CD14-positive monocyte (primary cell): ENCODE results near the gene C16orf74. TPM values are rescaled to one million over a fixed set of nuclear protein-coding genes. Genes with fewer than 3 reads are reported as not detected.

Source experiments
- DNase-seq, 3 donors: peaks; one replicate each; pipeline ENCODE4 v3.0.0-alpha.2; 2011 to 2022
- H2AFZ ChIP-seq: 2 replicates; pipeline ENCODE4 v1.6.0; 2012; ENCODE audit warnings: mild to moderate bottlenecking, low read depth, low read length, inconsistent platforms; ENCODE audit not compliant: insufficient read depth, poor library complexity, severe bottlenecking
- H3K27ac ChIP-seq, 2 donors: 1 replicate in 1 of 2; 2 replicates in 1 of 2; pipeline ENCODE4 v1.5.1; 2012 to 2013; ENCODE audit warnings: low read length in 2 of 2, control low read depth in 1 of 2, inconsistent platforms in 1 of 2, low read depth in 1 of 2, mild to moderate bottlenecking in 1 of 2
- H3K27me3 ChIP-seq, 2 donors: one replicate each; pipeline versions ENCODE4 v1.6.0 to v1.6.1; 2011 to 2013; ENCODE audit warnings: low read length in 2 of 2; ENCODE audit not compliant: control insufficient read depth in 2 of 2, insufficient read depth in 2 of 2
- H3K36me3 ChIP-seq, 2 donors: replicated peaks in 1 of 2; 1 replicate in 1 of 2; 2 replicates in 1 of 2; pipeline versions ENCODE4 v1.5.1 to v1.6.1; 2012 to 2013; ENCODE audit warnings: low read length in 2 of 2, control low read depth in 1 of 2, inconsistent platforms in 1 of 2, mild to moderate bottlenecking in 1 of 2; ENCODE audit not compliant: insufficient read depth in 2 of 2, control insufficient read depth in 1 of 2
- H3K4me1 ChIP-seq, 2 donors: 1 replicate in 1 of 2; 2 replicates in 1 of 2; pipeline versions ENCODE4 v1.5.1 to v1.6.1; 2012 to 2013; ENCODE audit warnings: low read length in 2 of 2, control low read depth in 1 of 2, inconsistent platforms in 1 of 2, mild to moderate bottlenecking in 1 of 2, moderate library complexity in 1 of 2; ENCODE audit not compliant: insufficient read depth in 2 of 2, control insufficient read depth in 1 of 2
- H3K4me2 ChIP-seq: replicated peaks from 2 replicates; pipeline ENCODE3; 2012; ENCODE audit warnings: low read length, moderate library complexity, mild to moderate bottlenecking; ENCODE audit not compliant: poor library complexity, severe bottlenecking; ENCODE audit errors: extremely low read depth
- H3K4me3 ChIP-seq, 3 experiments: fragments of 200-600 bp in 1 of 3; sonication (generic) in 1 of 3; replicated peaks in 1 of 3; 1 replicate in 2 of 3; 2 replicates in 1 of 3; pipeline ENCODE4 v1.5.1; 2011 to 2013; ENCODE audit warnings: low read length in 3 of 3, mild to moderate bottlenecking in 3 of 3, control low read depth in 2 of 3, low read depth in 2 of 3, inconsistent platforms in 1 of 3, moderate library complexity in 1 of 3
- H3K79me2 ChIP-seq: 2 replicates; pipeline ENCODE4 v1.6.0; 2012; ENCODE audit warnings: mild to moderate bottlenecking, control low read depth, inconsistent platforms, low read length, moderate library complexity; ENCODE audit not compliant: insufficient read depth
- H3K9ac ChIP-seq: 2 replicates; pipeline ENCODE4 v1.6.0; 2017; ENCODE audit warnings: low read length, mild to moderate bottlenecking; ENCODE audit not compliant: insufficient read depth, poor library complexity, severe bottlenecking
- H3K9me3 ChIP-seq, 2 donors: replicated peaks in 1 of 2; 1 replicate in 1 of 2; 2 replicates in 1 of 2; pipeline versions ENCODE4 v1.5.1 to v1.6.1; 2012 to 2013; ENCODE audit warnings: low read length in 2 of 2, control low read depth in 1 of 2; ENCODE audit not compliant: control insufficient read depth in 1 of 2, insufficient read depth in 1 of 2
- H4K20me1 ChIP-seq: 2 replicates; pipeline ENCODE4 v1.6.0; 2012; ENCODE audit warnings: mild to moderate bottlenecking, low read length, control low read depth, moderate library complexity; ENCODE audit not compliant: insufficient read depth
- H3K27ac Mint-ChIP-seq, 7 donors: one replicate each; pipeline ENCODE4 v1.8.0; 2020; ENCODE audit warnings: mild to moderate bottlenecking in 7 of 7, mixed read lengths in 7 of 7, moderate library complexity in 6 of 7, inconsistent platforms in 2 of 7
- H3K27me3 Mint-ChIP-seq, 3 donors: one replicate each; pipeline ENCODE4 v1.8.0; 2021 to 2022; ENCODE audit warnings: low read depth in 3 of 3, mild to moderate bottlenecking in 3 of 3, mixed read lengths in 3 of 3, moderate library complexity in 3 of 3, inconsistent platforms in 1 of 3
- H3K36me3 Mint-ChIP-seq, 2 donors: one replicate each; pipeline ENCODE4 v1.8.0; 2020; ENCODE audit warnings: mixed read lengths in 2 of 2, inconsistent platforms in 1 of 2, mild to moderate bottlenecking in 1 of 2
- H3K4me1 Mint-ChIP-seq: one replicate; pipeline ENCODE4 v1.8.0; 2020; ENCODE audit warnings: mild to moderate bottlenecking, mixed read lengths
- H3K4me3 Mint-ChIP-seq, 2 donors: one replicate each; pipeline ENCODE4 v1.8.0; 2020; ENCODE audit warnings: mild to moderate bottlenecking in 2 of 2, mixed read lengths in 2 of 2, moderate library complexity in 1 of 2
- H3K9me3 Mint-ChIP-seq, 7 donors: one replicate each; pipeline ENCODE4 v1.8.0; 2020 to 2022; ENCODE audit warnings: mixed read lengths in 7 of 7, mild to moderate bottlenecking in 6 of 7, moderate library complexity in 6 of 7, inconsistent platforms in 2 of 7
- CTCF ChIP-seq: fragments of 200-600 bp; IDR thresholded peaks from one replicate; pipeline ENCODE4 v1.8.0; 2022; ENCODE audit warnings: antibody characterized with exemption, mild to moderate bottlenecking
- WGBS: methylation state at CpG from one replicate; pipeline ENCODE4 v1.1.5; 2013; ENCODE audit warnings: missing lambda C conversion rate; ENCODE audit not compliant: insufficient coverage; 5-methylcytosine and 5-hydroxymethylcytosine counted together
- intact Hi-C, 2 donors: fragments of 100-400 bp; cut with micrococcal nuclease; formaldehyde crosslinking; loops; one replicate each; pipeline versions ENCODE4 v1.15.0 to v1.15.1; 2023
- polyA plus RNA-seq, 3 donors: library from polyadenylated mRNA; depleted of rRNA in 1 of 3; unstranded in 2 of 3; stranded (reverse) in 1 of 3; fragments of 300-500 nt in 2 of 3; fragments of >200 nt in 1 of 3; fragmentation: Illumina TruSeq in 2 of 3; gene quantifications; 1 replicate in 2 of 3; 2 replicates in 1 of 3; pipeline ENCODE4 v1.2.3, GENCODE V29; 2012 to 2021

Gene C16orf74
- polyA plus RNA-seq, 3 donors = 11.3 to 26.6 (median 24.1) TPM

- Mint-ChIP-seq H3K27me3 (peaks cover 13 to 15% (median 13%) of the 10 kb centered on the region in 3 donors), H3K36me3 (peaks cover 2 to 9% of the 10 kb centered on the region in 2 donors), H3K27ac (peak overlapping the region in 2 of 7 donors; percentile 15 to 21), H3K4me3 (no peak overlapping the region), H3K9me3 (no peaks in the 10 kb centered on the region), H3K4me1 (peaks cover 23% of the 10 kb centered on the region)
- WGBS = 86% methylated on average over 4 of the region's 7 CpGs
- no peak overlapping the region for H2AFZ ChIP-seq
- peaks cover 16 to 22% of the 10 kb centered on the region in 2 donors for H3K4me1 ChIP-seq
- H4K20me1 ChIP-seq = no peaks in the 10 kb centered on the region
- no peak overlapping the region for H3K27ac ChIP-seq
- peaks cover 28% of the 10 kb centered on the region for H3K79me2 ChIP-seq
- no peak overlapping the region for H3K4me3 ChIP-seq
- no peaks in the 10 kb centered on the region for H3K36me3 ChIP-seq
- no peaks in the 10 kb centered on the region for H3K9me3 ChIP-seq
- no peak for DNase-seq
- TF ChIP-seq CTCF = no peak
- no peak overlapping the region for H3K9ac ChIP-seq
- H3K4me2 ChIP-seq = no peak overlapping the region
- no peaks in the 10 kb centered on the region for H3K27me3 ChIP-seq
- intact Hi-C loops = no loop called here
These were observed 60.3 kb downstream of the C16orf74 start for GRCh38 chr16:85690469-85691064.

GRCh38 chr16:85689950-85690320, 61.0 kb downstream of the C16orf74 start:
- Histone ChIP-seq H3K4me1 (peaks cover 16 to 22% of the 10 kb centered on the region in 2 donors), H3K27ac (no peak overlapping the region), H3K9ac (no peak overlapping the region), H3K79me2 (peaks cover 28% of the 10 kb centered on the region), H3K27me3 (no peaks in the 10 kb centered on the region), H3K36me3 (no peaks in the 10 kb centered on the region), H3K4me2 (no peak overlapping the region), H4K20me1 (no peaks in the 10 kb centered on the region), H2AFZ (no peak overlapping the region), H3K4me3 (no peak overlapping the region), H3K9me3 (no peaks in the 10 kb centered on the region)
- TF ChIP-seq CTCF = no peak
- intact Hi-C loops = loop anchor here in 1 of 2 donors (5.0 kb wide), 1 partner anchor 73 kb away; no protein-coding TSS in a partner anchor
- Mint-ChIP-seq H3K27me3 (peaks cover 13 to 15% (median 13%) of the 10 kb centered on the region in 3 donors), H3K9me3 (no peaks in the 10 kb centered on the region), H3K4me1 (peaks cover 23% of the 10 kb centered on the region), H3K4me3 (no peak overlapping the region), H3K27ac (no peak overlapping the region), H3K36me3 (peaks cover 2 to 16% of the 10 kb centered on the region in 2 donors)
- 94% methylated on average over 7 of the region's 9 CpGs for WGBS
- DNase-seq = no peak
